Peyer's patch (tissue), 4 donors: ENCODE results near the gene C13orf46. TPM values are rescaled to one million over a fixed set of nuclear protein-coding genes. Genes with fewer than 3 reads are reported as not detected.

Experiments
- DNase-seq, 3 donors: peaks; one replicate each; pipeline ENCODE4 v3.0.0-alpha.2; 2017 to 2019
- H3K27ac ChIP-seq, 4 donors: fragments of 200-600 bp; sonication (generic); one replicate each; pipeline ENCODE4 v1.5.1; 2016 to 2019
- H3K27me3 ChIP-seq, 2 donors: fragments of 200-600 bp; sonication (generic); one replicate each; pipeline ENCODE4 v1.5.1; 2019
- H3K36me3 ChIP-seq, 3 donors: fragments of 200-600 bp; sonication (generic); one replicate each; pipeline ENCODE4 v1.5.1; 2016 to 2019
- H3K4me1 ChIP-seq, 4 donors: fragments of 200-600 bp; sonication (generic); one replicate each; pipeline ENCODE4 v1.5.1; 2016 to 2019
- H3K4me3 ChIP-seq, 4 donors: fragments of 200-600 bp; sonication (generic); 1 replicate in 3 of 4; 2 replicates in 1 of 4; pipeline ENCODE4 v1.5.1; 2016 to 2019; ENCODE audit warnings: mild to moderate bottlenecking in 1 of 4
- H3K9me3 ChIP-seq, 4 donors: fragments of 200-600 bp; sonication (generic); one replicate each; pipeline ENCODE4 v1.5.1; 2016 to 2019; ENCODE audit warnings: mild to moderate bottlenecking in 1 of 4
- CTCF ChIP-seq, 6 experiments: fragments of 450-650 bp in 4 of 6; fragments of 200-600 bp in 2 of 6; sonication (generic) in 1 of 6; IDR thresholded peaks; one replicate each; pipeline ENCODE4 v1.5.1; 2017 to 2019; ENCODE audit warnings: antibody characterized with exemption in 6 of 6, mild to moderate bottlenecking in 3 of 6, moderate library complexity in 1 of 6
- POLR2A ChIP-seq, 2 donors: fragments of 450-650 bp; IDR thresholded peaks; one replicate each; pipeline ENCODE4 v1.5.1; 2017; ENCODE audit warnings: antibody characterized with exemption in 2 of 2, mild to moderate bottlenecking in 2 of 2, moderate library complexity in 2 of 2
- total RNA-seq, 4 donors: library from RNA; depleted of rRNA; stranded (reverse); fragments of >200 nt; gene quantifications; one replicate each; pipeline ENCODE4 v1.1.0, GENCODE V29; 2016

C13orf46 gene
- total RNA-seq, 4 donors from 2014 or later = 0.35 to 0.83 TPM; not detected in 2

- no peaks in the 10 kb centered on the region for H3K9me3 ChIP-seq
- DNase-seq = no peak
- TF ChIP-seq POLR2A (IDR thresholded peaks at IDR 0.05) (no peak), CTCF (IDR thresholded peaks at IDR 0.05) (no peak)
- H3K27me3 ChIP-seq = no peaks in the 10 kb centered on the region
- no peaks in the 10 kb centered on the region for H3K4me1 ChIP-seq
- no peak overlapping the region for H3K4me3 ChIP-seq
- no peak overlapping the region for H3K27ac ChIP-seq
- H3K36me3 ChIP-seq = no peaks in the 10 kb centered on the region
These were observed 5.2 kb downstream of the C13orf46 start for GRCh38 chr13:113968463-113969310.

- Histone ChIP-seq H3K36me3 (no peaks in the 10 kb centered on the region), H3K27me3 (no peaks in the 10 kb centered on the region), H3K4me1 (no peaks in the 10 kb centered on the region), H3K9me3 (no peaks in the 10 kb centered on the region), H3K27ac (no peak overlapping the region), H3K4me3 (no peak overlapping the region)
- DNase-seq = no peak
- no peak for TF ChIP-seq POLR2A (IDR thresholded peaks at IDR 0.05)
- TF ChIP-seq CTCF (IDR thresholded peaks at IDR 0.05) = no peak
These were observed 6.0 kb downstream of the C13orf46 start for GRCh38 chr13:113967729-113968462.

- DNase-seq = no peak
- no peak for TF ChIP-seq POLR2A (IDR thresholded peaks at IDR 0.05)
- TF ChIP-seq CTCF (IDR thresholded peaks at IDR 0.05) = no peak
- Histone ChIP-seq H3K27me3 (no peaks in the 10 kb centered on the region), H3K4me3 (no peak overlapping the region), H3K27ac (no peak overlapping the region), H3K36me3 (no peaks in the 10 kb centered on the region), H3K9me3 (no peaks in the 10 kb centered on the region), H3K4me1 (no peaks in the 10 kb centered on the region)
These were observed 6.6 kb downstream of the C13orf46 start for GRCh38 chr13:113967206-113967720.

- Histone ChIP-seq H3K9me3 (no peaks in the 10 kb centered on the region), H3K27ac (no peak overlapping the region), H3K27me3 (no peaks in the 10 kb centered on the region), H3K36me3 (no peaks in the 10 kb centered on the region), H3K4me1 (no peaks in the 10 kb centered on the region), H3K4me3 (no peak overlapping the region)
- no peak for TF ChIP-seq POLR2A (IDR thresholded peaks at IDR 0.05)
- TF ChIP-seq CTCF (IDR thresholded peaks at IDR 0.05) = no peak
- no peak for DNase-seq
These were observed 7.7 kb downstream of the C13orf46 start for GRCh38 chr13:113965968-113966884.

GRCh38 chr13:113965383-113965874, 8.4 kb downstream of the C13orf46 start:
- no peak overlapping the region for H3K4me3 ChIP-seq
- no peak overlapping the region for H3K27ac ChIP-seq
- no peaks in the 10 kb centered on the region for H3K9me3 ChIP-seq
- H3K27me3 ChIP-seq = no peaks in the 10 kb centered on the region
- no peaks in the 10 kb centered on the region for H3K36me3 ChIP-seq
- TF ChIP-seq POLR2A (IDR thresholded peaks at IDR 0.05) (no peak), CTCF (IDR thresholded peaks at IDR 0.05) (no peak)
- no peaks in the 10 kb centered on the region for H3K4me1 ChIP-seq
- DNase-seq = no peak
